Mucosa of rectum (tissue), 2 donors: ENCODE measurements around the gene SRL.

Source experiments
- H3K27ac ChIP-seq, 2 donors: one replicate each; pipeline ENCODE4 v1.7.0; 2013; ENCODE audit warnings: inconsistent platforms in 2 of 2, low read depth in 2 of 2, low read length in 2 of 2
- H3K27me3 ChIP-seq, 2 donors: one replicate each; pipeline ENCODE4 v1.7.0; 2013; ENCODE audit warnings: low read length in 2 of 2; ENCODE audit not compliant: control insufficient read depth in 2 of 2, insufficient read depth in 2 of 2
- H3K36me3 ChIP-seq, 2 donors: one replicate each; pipeline ENCODE4 v1.7.0; 2013; ENCODE audit warnings: low read length in 2 of 2; ENCODE audit not compliant: control insufficient read depth in 2 of 2, insufficient read depth in 2 of 2
- H3K4me1 ChIP-seq, 2 donors: one replicate each; pipeline ENCODE4 v1.7.0; 2013; ENCODE audit warnings: low read length in 2 of 2, mild to moderate bottlenecking in 1 of 2; ENCODE audit not compliant: control insufficient read depth in 2 of 2, insufficient read depth in 2 of 2
- H3K4me3 ChIP-seq, 2 donors: one replicate each; pipeline ENCODE4 v1.7.0; 2013; ENCODE audit warnings: low read length in 2 of 2
- H3K9ac ChIP-seq, 2 donors: one replicate each; pipeline ENCODE4 v1.7.0; 2013; ENCODE audit warnings: low read length in 2 of 2, low read depth in 1 of 2, mild to moderate bottlenecking in 1 of 2
- H3K9me3 ChIP-seq, 2 donors: one replicate each; pipeline ENCODE4 v1.7.0; 2013; ENCODE audit warnings: low read length in 2 of 2; ENCODE audit not compliant: control insufficient read depth in 2 of 2
- donor health status: healthy.
- donor health status: Normal muscosa, but diverticular disease.

SRL gene

GRCh38 chr16:4244254-4245076 is 2.6 kb upstream of the SRL start:
- Histone ChIP-seq H3K27ac (no peak overlapping the region), H3K36me3 (no peaks in the 10 kb centered on the region), H3K4me3 (no peak overlapping the region), H3K27me3 (no peaks in the 10 kb centered on the region), H3K4me1 (peaks cover 0 to 6% of the 10 kb centered on the region in 2 donors), H3K9ac (no peak overlapping the region), H3K9me3 (no peaks in the 10 kb centered on the region)

GRCh38 chr16:4241258-4241927 is 487 bp downstream of the SRL start:
- H3K9me3 ChIP-seq = no peaks in the 10 kb centered on the region
- H3K27me3 ChIP-seq = no peaks in the 10 kb centered on the region
- H3K4me1 ChIP-seq = peaks cover 0 to 3% of the 10 kb centered on the region in 2 donors
- no peak overlapping the region for H3K27ac ChIP-seq
- no peaks in the 10 kb centered on the region for H3K36me3 ChIP-seq
- no peak overlapping the region for H3K9ac ChIP-seq
- no peak overlapping the region for H3K4me3 ChIP-seq

- peaks cover 0 to 3% of the 10 kb centered on the region in 2 donors for H3K4me1 ChIP-seq
- no peak overlapping the region for H3K9ac ChIP-seq
- no peak overlapping the region for H3K4me3 ChIP-seq
- H3K27ac ChIP-seq = no peak overlapping the region
- no peaks in the 10 kb centered on the region for H3K9me3 ChIP-seq
- no peaks in the 10 kb centered on the region for H3K27me3 ChIP-seq
- H3K36me3 ChIP-seq = no peaks in the 10 kb centered on the region
Measured at GRCh38 chr16:4240624-4241023, 1.3 kb downstream of the SRL start.

GRCh38 chr16:4239682-4240175 is 2.2 kb downstream of the SRL start:
- Histone ChIP-seq H3K27me3 (no peaks in the 10 kb centered on the region), H3K9me3 (no peaks in the 10 kb centered on the region), H3K9ac (no peak overlapping the region), H3K27ac (no peak overlapping the region), H3K4me3 (peak overlapping the region in 1 of 2 donors; percentile 32), H3K36me3 (no peaks in the 10 kb centered on the region), H3K4me1 (peaks cover 0 to 3% of the 10 kb centered on the region in 2 donors)

- no peak overlapping the region for H3K9ac ChIP-seq
- H3K4me1 ChIP-seq = peaks cover 0 to 3% of the 10 kb centered on the region in 2 donors
- no peaks in the 10 kb centered on the region for H3K9me3 ChIP-seq
- no peaks in the 10 kb centered on the region for H3K36me3 ChIP-seq
- no peak overlapping the region for H3K27ac ChIP-seq
- H3K27me3 ChIP-seq = no peaks in the 10 kb centered on the region
- peak overlapping the region in 1 of 2 donors; percentile 32 for H3K4me3 ChIP-seq
Measured at GRCh38 chr16:4239020-4239419, 2.9 kb downstream of the SRL start.

- no peak overlapping the region for H3K4me3 ChIP-seq
- H3K36me3 ChIP-seq = no peaks in the 10 kb centered on the region
- no peak overlapping the region for H3K9ac ChIP-seq
- no peaks in the 10 kb centered on the region for H3K9me3 ChIP-seq
- H3K4me1 ChIP-seq = no peaks in the 10 kb centered on the region
- no peaks in the 10 kb centered on the region for H3K27me3 ChIP-seq
- H3K27ac ChIP-seq = no peak overlapping the region
Measured at GRCh38 chr16:4233431-4233830, 8.4 kb downstream of the SRL start.

- H3K4me3 ChIP-seq = no peak overlapping the region
- H3K27me3 ChIP-seq = no peaks in the 10 kb centered on the region
- H3K27ac ChIP-seq = no peak overlapping the region
- no peaks in the 10 kb centered on the region for H3K9me3 ChIP-seq
- no peaks in the 10 kb centered on the region for H3K36me3 ChIP-seq
- no peaks in the 10 kb centered on the region for H3K4me1 ChIP-seq
- no peak overlapping the region for H3K9ac ChIP-seq
Measured at GRCh38 chr16:4232541-4233386, 9.1 kb downstream of the SRL start.

- Histone ChIP-seq H3K27me3 (no peaks in the 10 kb centered on the region), H3K4me1 (no peaks in the 10 kb centered on the region), H3K9ac (no peak overlapping the region), H3K4me3 (no peak overlapping the region), H3K36me3 (no peaks in the 10 kb centered on the region), H3K27ac (no peak overlapping the region), H3K9me3 (no peaks in the 10 kb centered on the region)
Measured at GRCh38 chr16:4231886-4232285, 10.0 kb downstream of the SRL start.

GRCh38 chr16:4231367-4231766 is 10.5 kb downstream of the SRL start:
- Histone ChIP-seq H3K9me3 (no peaks in the 10 kb centered on the region), H3K36me3 (no peaks in the 10 kb centered on the region), H3K4me1 (no peaks in the 10 kb centered on the region), H3K27ac (no peak overlapping the region), H3K9ac (no peak overlapping the region), H3K27me3 (no peaks in the 10 kb centered on the region), H3K4me3 (no peak overlapping the region)

GRCh38 chr16:4227040-4227332 is 14.9 kb downstream of the SRL start:
- Histone ChIP-seq H3K4me1 (no peaks in the 10 kb centered on the region), H3K27ac (no peak overlapping the region), H3K36me3 (no peaks in the 10 kb centered on the region)

More at GRCh38 chr16:4227040-4227332, 14.9 kb downstream of the SRL start:
- no peaks in the 10 kb centered on the region for H3K27me3 ChIP-seq
- no peak overlapping the region for H3K4me3 ChIP-seq
- H3K9me3 ChIP-seq = no peaks in the 10 kb centered on the region
- no peak overlapping the region for H3K9ac ChIP-seq
